ENCODE measurements around the gene DLG1. TPM values are rescaled to one million over a fixed set of nuclear protein-coding genes. Genes with fewer than 3 reads are reported as not detected.

Gene DLG1
- total RNA-seq, 1 experiment from 2014 or later: 89.8 TPM

DNA sequence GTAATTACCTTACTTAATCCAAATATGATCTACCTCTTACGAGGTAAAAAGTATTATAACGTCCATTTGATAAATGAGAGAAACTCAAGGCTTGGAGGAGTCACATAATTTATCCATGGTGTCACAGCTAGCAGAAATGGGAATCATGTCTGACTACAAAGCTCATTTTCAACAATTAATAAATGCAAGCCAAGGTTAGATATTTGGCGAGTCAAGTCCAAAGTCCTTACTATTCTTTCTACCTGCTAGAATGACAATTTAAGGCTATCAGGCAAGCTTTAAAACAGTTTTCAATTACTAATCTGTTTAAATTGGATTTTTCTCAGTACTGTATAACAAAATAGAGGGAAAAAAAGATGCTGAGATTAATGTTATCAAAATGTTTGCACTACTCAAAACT is 68.6 kb downstream of the DLG1 start:
- Histone ChIP-seq H3K27ac (ENCODE audit: low read depth, low read length) (no peak overlapping the region), H3K9ac (ENCODE audit: low read length) (no peak overlapping the region), H3K79me2 (ENCODE audit: insufficient read depth, low read length) (peaks cover 99% of the 10 kb centered on the region), H3K4me2 (ENCODE audit: low read length) (no peak overlapping the region), H3K4me3 (replicated peaks in 1 of 2; ENCODE audit: low read depth in 1 of 2, low read length in 2 of 2) (no peak overlapping the region), H3K36me3 (ENCODE audit: control insufficient read depth in 1 of 2, insufficient read depth in 2 of 2, low read length in 2 of 2) (no peaks in the 10 kb centered on the region), H3K27me3 (ENCODE audit: insufficient read depth, low read length) (no peaks in the 10 kb centered on the region), H4K20me1 (ENCODE audit: insufficient read depth) (peaks cover 20% of the 10 kb centered on the region; the same call in 1 of the 2 replicates), H3K4me1 (ENCODE audit: control insufficient read depth in 1 of 2, insufficient read depth in 2 of 2, low read length in 2 of 2) (no peaks in the 10 kb centered on the region), H3K9me2 (ENCODE audit: insufficient read depth) (no peaks in the 10 kb centered on the region), H2AFZ (ENCODE audit: low read depth, low read length, poor library complexity, severe bottlenecking) (no peak overlapping the region), H3K9me3 (ENCODE audit: control insufficient read depth in 1 of 2, insufficient read depth in 1 of 2, low read depth in 1 of 2, low read length in 2 of 2) (no peaks in the 10 kb centered on the region)
- POLR2A ChIA-PET: no interaction called here
- no peak for DNase-seq (ENCODE audit: low read depth, low spot score)
- intact Hi-C loops (cut with micrococcal nuclease): no loop called here
- TF ChIP-seq YY1 (IDR thresholded peaks at IDR 0.05; ENCODE audit: extremely low read depth, insufficient replicate concordance, low read depth, low read length) (no peak), CEBPB (IDR thresholded peaks at IDR 0.05; ENCODE audit: low read depth) (no peak), ELF1 (IDR thresholded peaks at IDR 0.05; ENCODE audit: borderline replicate concordance, low read depth) (no peak), ZNF274 (IDR thresholded peaks at IDR 0.05; ENCODE audit: low read depth, low read length) (no peak), EZH2 (IDR thresholded peaks at IDR 0.05) (no peak), EGR1 (IDR thresholded peaks at IDR 0.05; ENCODE audit: low read depth) (no peak), POLR2A (IDR thresholded peaks at IDR 0.05; ENCODE audit: borderline replicate concordance, extremely low read depth, insufficient read depth, insufficient read length) (no peak)
- no peak for ATAC-seq
- RAD21 ChIA-PET (ENCODE audit: low non-redundant PET in 1 of 2, low total read pairs in 2 of 2, uncharacterized antibody in 2 of 2, unreplicated experiment in 2 of 2): no interaction called here
- CTCF ChIA-PET: interaction anchor here (1.1 kb wide), 1 partner anchor 27 kb away, joined by 4 read pairs; no protein-coding TSS in a partner anchor
- no TSS peak for BruUV-seq (replicated peaks)

DNA sequence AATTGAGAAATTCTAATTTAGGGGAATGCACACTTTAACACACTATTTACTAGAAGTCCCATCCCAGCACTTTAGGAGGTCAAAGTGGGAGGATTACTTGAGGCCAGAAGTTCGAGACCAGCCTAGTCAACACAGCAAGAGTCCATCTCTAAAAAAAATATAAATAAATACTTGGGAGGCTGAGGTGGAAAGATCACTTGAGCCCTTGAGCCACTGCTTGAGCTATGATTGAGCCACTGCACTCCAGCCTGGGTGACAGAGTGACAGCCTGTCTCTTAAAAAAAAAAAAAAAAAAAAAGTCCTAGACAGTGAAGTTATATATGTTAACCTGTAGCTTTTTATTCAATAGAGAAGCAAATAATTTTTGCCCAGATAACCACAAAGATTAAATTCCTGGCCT is 69.2 kb downstream of the DLG1 start:
- intact Hi-C loops (cut with micrococcal nuclease): no loop called here
- Histone ChIP-seq H3K9ac (ENCODE audit: low read length) (no peak overlapping the region), H3K9me3 (ENCODE audit: control insufficient read depth in 1 of 2, insufficient read depth in 1 of 2, low read depth in 1 of 2, low read length in 2 of 2) (no peaks in the 10 kb centered on the region), H2AFZ (ENCODE audit: low read depth, low read length, poor library complexity, severe bottlenecking) (no peak overlapping the region), H3K27ac (ENCODE audit: low read depth, low read length) (no peak overlapping the region), H3K4me1 (ENCODE audit: control insufficient read depth in 1 of 2, insufficient read depth in 2 of 2, low read length in 2 of 2) (no peaks in the 10 kb centered on the region), H4K20me1 (ENCODE audit: insufficient read depth) (peaks cover 24% of the 10 kb centered on the region; the same call in 1 of the 2 replicates), H3K9me2 (ENCODE audit: insufficient read depth) (no peaks in the 10 kb centered on the region), H3K36me3 (ENCODE audit: control insufficient read depth in 1 of 2, insufficient read depth in 2 of 2, low read length in 2 of 2) (no peaks in the 10 kb centered on the region), H3K4me3 (replicated peaks in 1 of 2; ENCODE audit: low read depth in 1 of 2, low read length in 2 of 2) (no peak overlapping the region), H3K79me2 (ENCODE audit: insufficient read depth, low read length) (peaks cover 99% of the 10 kb centered on the region), H3K27me3 (ENCODE audit: insufficient read depth, low read length) (no peaks in the 10 kb centered on the region), H3K4me2 (ENCODE audit: low read length) (no peak overlapping the region)
- no peak for DNase-seq (ENCODE audit: low read depth, low spot score)
- ChIA-PET CTCF (interaction anchor here (1.1 kb wide), 1 partner anchor 28 kb away, joined by 4 read pairs; no protein-coding TSS in a partner anchor), POLR2A (no interaction called here), RAD21 (ENCODE audit: low non-redundant PET in 1 of 2, low total read pairs in 2 of 2, uncharacterized antibody in 2 of 2, unreplicated experiment in 2 of 2) (no interaction called here)
- TF ChIP-seq POLR2A (IDR thresholded peaks at IDR 0.05; ENCODE audit: borderline replicate concordance, extremely low read depth, insufficient read depth, insufficient read length) (no peak), EZH2phosphoT487 (IDR thresholded peaks at IDR 0.05; ENCODE audit: borderline replicate concordance) (no peak), ZBTB33 (IDR thresholded peaks at IDR 0.05; ENCODE audit: extremely low read depth, insufficient replicate concordance, low read length) (no peak), TCF7L2 (IDR thresholded peaks at IDR 0.05; ENCODE audit: borderline replicate concordance, extremely low read depth, insufficient read depth, insufficient read length) (no peak), REST (IDR thresholded peaks at IDR 0.05; ENCODE audit: low read depth) (no peak), ELF1 (IDR thresholded peaks at IDR 0.05; ENCODE audit: borderline replicate concordance, low read depth) (no peak), SIN3A (IDR thresholded peaks at IDR 0.05; ENCODE audit: low read depth) (no peak), CEBPB (IDR thresholded peaks at IDR 0.05; ENCODE audit: low read depth) (no peak), MAX (IDR thresholded peaks at IDR 0.05) (no peak), YY1 (IDR thresholded peaks at IDR 0.05; ENCODE audit: extremely low read depth, insufficient replicate concordance, low read depth, low read length) (no peak), ZNF274 (IDR thresholded peaks at IDR 0.05; ENCODE audit: low read depth, low read length) (no peak), JUND (IDR thresholded peaks at IDR 0.05) (no peak), EZH2 (IDR thresholded peaks at IDR 0.05) (no peak)
- no peak for ATAC-seq
- no TSS peak for BruUV-seq (replicated peaks)

Data from HCT116 (cell line).